GM12872 (cell line): ENCODE results near the gene EZH1.

Experiments
- TF ChIP-seq, protein P1 (sequence below): IDR thresholded peaks from 3 replicates; pipeline ENCODE4 v1.5.1; 2011; ENCODE audit warnings: low read depth, mild to moderate bottlenecking, low read length, moderate library complexity; ENCODE audit not compliant: insufficient read depth

The EZH1 gene

DNA sequence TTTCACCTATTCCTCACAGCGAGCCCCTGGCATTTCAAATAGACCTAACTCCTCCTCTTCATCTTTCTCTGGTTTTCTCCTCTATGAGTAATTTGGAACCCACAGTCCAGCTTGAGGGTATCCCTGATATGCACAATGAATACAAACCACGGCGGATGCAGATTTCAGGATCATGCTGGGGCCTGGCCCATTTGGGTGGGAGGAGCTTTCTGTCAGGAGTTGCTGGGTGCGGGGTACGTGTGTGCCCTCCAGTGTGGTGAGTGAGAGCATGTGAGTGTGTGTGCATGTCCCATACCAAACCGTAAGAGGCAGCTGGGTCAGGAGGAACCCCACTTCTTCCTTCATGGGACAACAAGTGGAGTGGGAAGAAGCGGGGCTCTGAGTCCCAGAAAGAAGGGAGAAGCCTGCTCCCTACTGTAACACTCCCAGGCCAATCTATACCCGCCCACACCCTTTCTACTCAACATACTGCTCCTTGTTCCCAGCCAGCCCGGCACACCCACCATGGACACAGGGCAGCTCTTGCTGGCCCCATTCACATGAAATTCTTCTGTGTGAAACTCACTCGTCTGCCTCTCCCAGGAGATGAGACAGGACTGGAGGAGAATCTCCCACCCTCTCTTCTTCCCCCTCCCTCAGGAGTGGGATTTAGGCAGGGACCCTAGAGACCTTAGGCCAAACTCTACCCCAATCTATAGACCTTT lies 44.1 kb downstream of the EZH1 start:
- TF ChIP-seq, protein P1, sequence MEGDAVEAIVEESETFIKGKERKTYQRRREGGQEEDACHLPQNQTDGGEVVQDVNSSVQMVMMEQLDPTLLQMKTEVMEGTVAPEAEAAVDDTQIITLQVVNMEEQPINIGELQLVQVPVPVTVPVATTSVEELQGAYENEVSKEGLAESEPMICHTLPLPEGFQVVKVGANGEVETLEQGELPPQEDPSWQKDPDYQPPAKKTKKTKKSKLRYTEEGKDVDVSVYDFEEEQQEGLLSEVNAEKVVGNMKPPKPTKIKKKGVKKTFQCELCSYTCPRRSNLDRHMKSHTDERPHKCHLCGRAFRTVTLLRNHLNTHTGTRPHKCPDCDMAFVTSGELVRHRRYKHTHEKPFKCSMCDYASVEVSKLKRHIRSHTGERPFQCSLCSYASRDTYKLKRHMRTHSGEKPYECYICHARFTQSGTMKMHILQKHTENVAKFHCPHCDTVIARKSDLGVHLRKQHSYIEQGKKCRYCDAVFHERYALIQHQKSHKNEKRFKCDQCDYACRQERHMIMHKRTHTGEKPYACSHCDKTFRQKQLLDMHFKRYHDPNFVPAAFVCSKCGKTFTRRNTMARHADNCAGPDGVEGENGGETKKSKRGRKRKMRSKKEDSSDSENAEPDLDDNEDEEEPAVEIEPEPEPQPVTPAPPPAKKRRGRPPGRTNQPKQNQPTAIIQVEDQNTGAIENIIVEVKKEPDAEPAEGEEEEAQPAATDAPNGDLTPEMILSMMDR = no peak

- TF ChIP-seq, protein P1 = no peak
Measured at GRCh38 chr17:42699415-42699740, 45.5 kb downstream of the EZH1 start.

DNA sequence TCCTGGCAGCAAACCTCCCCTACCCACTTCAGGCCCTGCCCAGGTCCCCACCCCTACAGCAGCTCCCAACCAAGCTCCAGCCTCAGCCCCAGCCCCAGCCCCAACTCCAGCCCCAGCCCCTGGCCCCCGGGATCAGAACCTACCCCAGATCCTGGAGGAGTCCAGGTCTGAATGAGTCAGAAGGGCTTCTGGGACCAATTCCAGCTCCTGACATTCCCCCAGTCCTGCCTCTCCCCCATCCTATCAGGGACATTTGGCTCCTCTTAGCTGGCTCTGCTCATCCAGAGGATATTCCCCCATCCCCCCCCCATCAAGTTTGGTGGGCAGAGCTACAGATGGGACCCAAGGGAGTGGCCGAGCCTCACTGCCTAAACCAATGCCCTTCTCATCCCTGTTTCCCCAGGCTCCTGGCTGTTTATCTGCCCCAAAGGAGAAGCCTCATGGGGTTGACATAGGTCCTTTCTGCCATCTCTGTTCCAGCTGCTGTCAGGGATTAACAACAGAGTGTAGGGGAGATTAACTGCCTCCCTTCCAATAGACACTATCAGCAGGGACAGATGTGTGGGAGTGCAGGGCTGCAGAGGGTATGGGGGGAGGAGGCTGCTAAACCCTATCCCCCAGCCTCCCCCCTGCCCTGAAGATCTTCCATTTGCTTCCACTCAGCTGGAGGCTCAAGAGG lies 46.0 kb downstream of the EZH1 start:
- TF ChIP-seq, protein P1 = no peak

GRCh38 chr17:42697108-42697811 lies 47.6 kb downstream of the EZH1 start:
- TF ChIP-seq, protein P1 = no peak

GRCh38 chr17:42695500-42695899 lies 49.3 kb downstream of the EZH1 start:
- TF ChIP-seq, protein P1 = no peak

DNA sequence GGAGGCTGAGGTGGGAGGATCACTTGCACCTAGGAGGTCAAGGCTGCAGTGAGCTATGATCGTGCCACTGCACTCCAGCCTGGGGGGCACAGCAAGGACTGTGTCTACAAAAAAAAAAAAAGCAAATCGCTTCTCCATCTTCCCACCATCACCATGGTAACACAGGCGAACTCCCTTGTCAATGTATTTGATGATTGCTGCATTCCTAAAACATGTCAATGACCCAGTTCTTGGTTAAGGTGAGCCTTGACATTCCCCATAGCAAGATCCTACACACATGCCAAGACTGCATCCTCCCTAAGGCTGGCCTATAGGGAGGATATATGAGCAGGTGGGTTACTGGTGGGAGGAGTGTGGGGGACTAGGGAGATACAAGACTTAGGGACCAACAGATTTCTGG lies 50.3 kb downstream of the EZH1 start:
- TF ChIP-seq, protein P1 = no peak

DNA sequence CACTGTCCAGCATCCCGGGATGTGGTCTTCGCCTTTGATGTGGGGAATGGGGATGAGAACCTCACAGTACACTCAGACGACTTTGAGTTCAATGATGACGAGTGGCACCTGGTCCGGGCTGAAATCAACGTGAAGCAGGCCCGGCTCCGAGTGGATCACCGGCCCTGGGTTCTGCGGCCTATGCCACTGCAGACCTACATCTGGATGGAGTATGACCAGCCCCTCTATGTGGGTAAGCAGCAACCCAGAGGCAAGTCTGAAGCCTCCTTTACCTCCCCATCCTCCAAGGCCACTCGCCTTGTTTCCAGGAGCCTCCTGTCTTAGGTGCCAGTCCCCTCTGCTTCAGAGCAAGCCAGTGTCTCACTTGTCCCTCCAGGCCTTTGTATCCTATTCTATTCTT lies 52.4 kb downstream of the EZH1 start:
- TF ChIP-seq, protein P1 = no peak
